Epithelial cell of proximal tubule (primary cell): ENCODE measurements around the gene LRRC46. TPM values are rescaled to one million over a fixed set of nuclear protein-coding genes. Genes with fewer than 3 reads are reported as not detected.

ENCODE experiments used
- DNase-seq: peaks from one replicate; pipeline ENCODE4 v3.0.0-alpha.2; 2011; ENCODE audit warnings: low read depth
- H3K4me3 ChIP-seq: 2 replicates; pipeline ENCODE4 v1.5.1; 2011; ENCODE audit warnings: low read depth, mild to moderate bottlenecking, low read length
- CTCF ChIP-seq: conservative IDR thresholded peaks from 2 replicates; pipeline ENCODE4 v1.5.1; 2012; ENCODE audit warnings: low read depth, mild to moderate bottlenecking, low read length
- total RNA-seq: library from RNA; depleted of rRNA; stranded (reverse); fragments of >200 nt; gene quantifications from 2 replicates; pipeline ENCODE4 v1.2.3, GENCODE V29; 2015

The LRRC46 gene
- total RNA-seq, 1 donor from 2014 or later, result not detected

- DNase-seq, result no peak
- no peak for TF ChIP-seq CTCF
- H3K4me3 ChIP-seq, result no peak overlapping the region
Measured at GRCh38 chr17:47845716-47846075, 14.2 kb downstream of the LRRC46 start.

GRCh38 chr17:47846716-47847340 lies 15.4 kb downstream of the LRRC46 start:
- DNase-seq, result no peak
- TF ChIP-seq CTCF, result no peak
- H3K4me3 ChIP-seq, result no peak overlapping the region

GRCh38 chr17:47847341-47848197 lies 16.1 kb downstream of the LRRC46 start:
- DNase-seq, result no peak
- peak; percentile 43 for TF ChIP-seq CTCF
- H3K4me3 ChIP-seq, result no peak overlapping the region

GRCh38 chr17:47848198-47848513 lies 16.7 kb downstream of the LRRC46 start:
- no peak for DNase-seq
- H3K4me3 ChIP-seq, result no peak overlapping the region
- TF ChIP-seq CTCF, result no peak

- TF ChIP-seq CTCF, result no peak
- DNase-seq, result no peak
- H3K4me3 ChIP-seq, result peak overlapping the region; percentile 56
Measured at GRCh38 chr17:47850373-47850691, 18.9 kb downstream of the LRRC46 start.

GRCh38 chr17:47850692-47851573 lies 19.5 kb downstream of the LRRC46 start, which contains the start of gene SP6:
TSS of gene SP6 (minus strand) at chr17:47851163. CDS start at chr17:47848429, 2,734 bp downstream.
- peak within 1 kb of the TSS; percentile 56 for H3K4me3 ChIP-seq
- TF ChIP-seq CTCF, result peak; percentile 28
- no peak for DNase-seq
